A549 treated with AZD2906 at 1 μM for 4 hours (cell line): ENCODE measurements around the gene CITED1. TPM values are rescaled to one million over a fixed set of nuclear protein-coding genes. Genes with fewer than 3 reads are reported as not detected.

Source experiments
- total RNA-seq: library from RNA; stranded (reverse); fragments of 200-300 nt; extraction: Qiagen RNA extraction; gene quantifications from 5 replicates; pipeline ENCODE4 v1.2.3, GENCODE V29; 2022

Gene CITED1
- total RNA-seq, result 1.1 to 2.6 TPM (median 1.8 TPM) in 5 replicates

GRCh38 chrX:72305286-72306084 is at the start of gene CITED1:
Gene CITED1, minus strand, starts transcription at chrX:72305914. Its CDS starts 3,045 bp downstream, at chrX:72302869.

Other genes with a start within 250 kb of the CITED1 start
- gene RTL5, start 174.0 kb downstream of the CITED1 start, total RNA-seq, result 2.2 to 2.3 TPM (median 2.2 TPM) in 5 replicates
- gene PIN4, start 124.2 kb downstream of the CITED1 start, total RNA-seq, result 33.1 to 63.3 TPM (median 36.8 TPM) in 5 replicates
- 9.8 to 13.0 TPM (median 10.7 TPM) in 5 replicates for gene ERCC6L, start 66.9 kb downstream of the CITED1 start, total RNA-seq
- 1,527 to 2,336 TPM (median 1,545 TPM) in 5 replicates for gene RPS4X, start 28.7 kb downstream of the CITED1 start, total RNA-seq